HFFc6 (cell line): ENCODE data around the gene SRR. TPM values are rescaled to one million over a fixed set of nuclear protein-coding genes. Genes with fewer than 3 reads are reported as not detected.

Source experiments
- DNase-seq: peaks from one replicate; pipeline ENCODE4 v3.0.0-alpha.2; 2018
- H3K27ac Mint-ChIP-seq: 2 replicates; pipeline ENCODE4 v1.8.0; 2020; ENCODE audit warnings: mild to moderate bottlenecking, mixed read lengths
- H3K27me3 Mint-ChIP-seq: 2 replicates; pipeline ENCODE4 v1.8.0; 2021; ENCODE audit warnings: mild to moderate bottlenecking, moderate library complexity, mixed read lengths; ENCODE audit not compliant: insufficient read depth
- H3K36me3 Mint-ChIP-seq: 2 replicates; pipeline ENCODE4 v1.8.0; 2021; ENCODE audit warnings: low read depth, mixed read lengths
- H3K4me1 Mint-ChIP-seq: 2 replicates; pipeline ENCODE4 v1.8.0; 2020; ENCODE audit warnings: low read depth, mixed read lengths
- H3K4me3 Mint-ChIP-seq: 2 replicates; pipeline ENCODE4 v1.8.0; 2020; ENCODE audit warnings: mild to moderate bottlenecking, moderate library complexity, mixed read lengths
- H3K9me3 Mint-ChIP-seq: 2 replicates; pipeline ENCODE4 v1.8.0; 2020; ENCODE audit warnings: mild to moderate bottlenecking, mixed read lengths
- CTCF ChIP-seq: fragments of 200-600 bp; sonication (generic); IDR thresholded peaks from 2 replicates; pipeline ENCODE4 v1.5.0; 2021; ENCODE audit warnings: antibody characterized with exemption, mild to moderate bottlenecking
- total RNA-seq, 6 experiments: library from RNA; stranded (reverse); fragmentation: NEBNext Ultra II Directional; extraction: Animal tissue kit (Norgen Biotek cat#: 25700); gene quantifications; 2 replicates in 1 of 6; 3 replicates in 5 of 6; pipeline ENCODE4 v1.2.3, GENCODE V29; 2021

The SRR gene
- total RNA-seq, 6 experiments from 2014 or later: 18.5 to 29.7 (median 21.8) TPM

GRCh38 chr17:2337544-2338314 lies 34.0 kb downstream of the SRR start:
- Mint-ChIP-seq H3K4me3 (peak overlapping the region; percentile 99), H3K27ac (peak overlapping the region; percentile 59), H3K4me1 (peaks cover 30% of the 10 kb centered on the region), H3K27me3 (peaks cover 2% of the 10 kb centered on the region; the same call in 1 of the 2 replicates), H3K9me3 (no peaks in the 10 kb centered on the region), H3K36me3 (peaks cover 18% of the 10 kb centered on the region)
- TF ChIP-seq CTCF: no peak
- peak; percentile 14 for DNase-seq

- Mint-ChIP-seq H3K27me3 (peaks cover 2% of the 10 kb centered on the region; the same call in 1 of the 2 replicates), H3K9me3 (no peaks in the 10 kb centered on the region), H3K36me3 (peaks cover 18% of the 10 kb centered on the region), H3K4me1 (peaks cover 30% of the 10 kb centered on the region), H3K4me3 (peak overlapping the region; percentile 86), H3K27ac (peak overlapping the region; percentile 59)
- DNase-seq: no peak
- TF ChIP-seq CTCF: no peak
Observed at GRCh38 chr17:2338315-2338657, 34.5 kb downstream of the SRR start.

- Mint-ChIP-seq H3K4me1 (peaks cover 14% of the 10 kb centered on the region), H3K27ac (no peak overlapping the region), H3K4me3 (no peak overlapping the region), H3K9me3 (no peaks in the 10 kb centered on the region), H3K27me3 (peaks cover 2% of the 10 kb centered on the region; the same call in 1 of the 2 replicates), H3K36me3 (peaks cover 5% of the 10 kb centered on the region; the same call in 1 of the 2 replicates)
- no peak for TF ChIP-seq CTCF
- DNase-seq: no peak
Observed at GRCh38 chr17:2343421-2343820, 39.7 kb downstream of the SRR start.

- DNase-seq: no peak
- Mint-ChIP-seq H3K27me3 (peaks cover 2% of the 10 kb centered on the region; the same call in 1 of the 2 replicates), H3K27ac (no peak overlapping the region), H3K4me3 (no peak overlapping the region), H3K9me3 (no peaks in the 10 kb centered on the region), H3K36me3 (peaks cover 5% of the 10 kb centered on the region; the same call in 1 of the 2 replicates), H3K4me1 (peaks cover 14% of the 10 kb centered on the region)
- no peak for TF ChIP-seq CTCF
Observed at GRCh38 chr17:2344528-2344927, 40.8 kb downstream of the SRR start.

GRCh38 chr17:2346475-2346874 lies 42.7 kb downstream of the SRR start:
- Mint-ChIP-seq H3K4me3 (no peak overlapping the region), H3K27me3 (peaks cover 2% of the 10 kb centered on the region; the same call in 1 of the 2 replicates), H3K9me3 (no peaks in the 10 kb centered on the region), H3K36me3 (peaks cover 5% of the 10 kb centered on the region; the same call in 1 of the 2 replicates), H3K4me1 (peaks cover 14% of the 10 kb centered on the region), H3K27ac (no peak overlapping the region)
- no peak for DNase-seq
- TF ChIP-seq CTCF: no peak
